Measurements from ENCODE around the gene SERP1. TPM values are rescaled to one million over a fixed set of nuclear protein-coding genes. Genes with fewer than 3 reads are reported as not detected.

The SERP1 gene
- total RNA-seq (2014; rRNA removed; shearing (Covaris generic)) (182 and 183 TPM in 2 replicates), total RNA-seq (2022) (97.4 and 101 TPM in 2 replicates), Bru-seq, nascent RNA (percentile 70 among the genes with signal in this experiment), BruChase-seq, experiment 1, labeled RNA remaining after a 6-hour chase (percentile 89 among the genes with signal in this experiment), BruChase-seq, experiment 2, labeled RNA remaining after a 2-hour chase (percentile 83 among the genes with signal in this experiment)
- long read RNA-seq, transcript SERP1-201 (3 exons, 3,171 nt): major isoform, 243 of 347 reads
- long read RNA-seq, partial matches to known transcripts: 1 of 347 reads
- long read RNA-seq, other reads (novel, unspliced or antisense): 98 of 347 reads

GRCh38 chr3:150546226-150547044 lies at the start of gene SERP1, which contains the start of gene EIF2A:
TSS of gene SERP1 (minus strand) at chr3:150546496. CDS start at chr3:150546135, 361 bp downstream.
TSS of gene EIF2A (plus strand) at chr3:150546787. CDS start at chr3:150546803, 16 bp downstream.
- BruUV-seq (replicated peaks): no TSS peak
- peak within 1 kb of the TSS; percentile 81 for H3K27ac ChIP-seq (ENCODE audit: low read depth, low read length, poor library complexity, severe bottlenecking)
- CTCF ChIA-PET (ENCODE audit: unreplicated experiment): no interaction called here
- no peaks in the 10 kb centered on the region for H3K9me2 ChIP-seq (ENCODE audit: insufficient read depth, low read length)
- intact Hi-C loops (cut with micrococcal nuclease; ENCODE audit: unreplicated experiment): loop anchor here (1.0 to 5.0 kb wide), 6 partner anchors 57 to 540 kb away; partner anchors contain the start of genes ERICH6, SELENOT, SIAH2 and TSC22D2
- no peaks in the 10 kb centered on the region for H3K9me3 ChIP-seq (ENCODE audit: low read length)
- H3K4me2 ChIP-seq (ENCODE audit: low read length): peak within 1 kb of the TSS; percentile 90
- peak within 1 kb of the TSS; percentile 70; the same call in 1 of the 2 replicates for H2AFZ ChIP-seq (ENCODE audit: low read length)
- peak; percentile 99 for DNase-seq (ENCODE audit: low spot score)
- H3K79me2 ChIP-seq (ENCODE audit: insufficient read depth, low read depth, low read length): peaks cover 92% of the 10 kb centered on the region
- no peak for TF ChIP-seq EZH2phosphoT487 (IDR thresholded peaks at IDR 0.05; ENCODE audit: borderline replicate concordance, low read depth, low read length)
- TF ChIP-seq, protein P1, sequence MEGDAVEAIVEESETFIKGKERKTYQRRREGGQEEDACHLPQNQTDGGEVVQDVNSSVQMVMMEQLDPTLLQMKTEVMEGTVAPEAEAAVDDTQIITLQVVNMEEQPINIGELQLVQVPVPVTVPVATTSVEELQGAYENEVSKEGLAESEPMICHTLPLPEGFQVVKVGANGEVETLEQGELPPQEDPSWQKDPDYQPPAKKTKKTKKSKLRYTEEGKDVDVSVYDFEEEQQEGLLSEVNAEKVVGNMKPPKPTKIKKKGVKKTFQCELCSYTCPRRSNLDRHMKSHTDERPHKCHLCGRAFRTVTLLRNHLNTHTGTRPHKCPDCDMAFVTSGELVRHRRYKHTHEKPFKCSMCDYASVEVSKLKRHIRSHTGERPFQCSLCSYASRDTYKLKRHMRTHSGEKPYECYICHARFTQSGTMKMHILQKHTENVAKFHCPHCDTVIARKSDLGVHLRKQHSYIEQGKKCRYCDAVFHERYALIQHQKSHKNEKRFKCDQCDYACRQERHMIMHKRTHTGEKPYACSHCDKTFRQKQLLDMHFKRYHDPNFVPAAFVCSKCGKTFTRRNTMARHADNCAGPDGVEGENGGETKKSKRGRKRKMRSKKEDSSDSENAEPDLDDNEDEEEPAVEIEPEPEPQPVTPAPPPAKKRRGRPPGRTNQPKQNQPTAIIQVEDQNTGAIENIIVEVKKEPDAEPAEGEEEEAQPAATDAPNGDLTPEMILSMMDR (conservative IDR thresholded peaks at IDR 0.05; ENCODE audit: low read length): no peak
- H4K20me1 ChIP-seq (ENCODE audit: insufficient read depth, low read length): peaks cover 36% of the 10 kb centered on the region
- peaks cover 69% of the 10 kb centered on the region for H3K36me3 ChIP-seq (ENCODE audit: insufficient read depth, low read length)
- peaks cover 40% of the 10 kb centered on the region for H3K4me1 ChIP-seq (ENCODE audit: insufficient read depth, low read length, poor library complexity, severe bottlenecking)
- POLR2A ChIA-PET: interaction anchor here (0.8 to 1.6 kb wide), 9 partner anchors 9 to 221 kb away, joined by 3 to 8 read pairs (median 3); partner anchors contain the start of gene TSC22D2
- peak within 1 kb of the TSS; percentile 98 for H3K4me3 ChIP-seq (ENCODE audit: low read depth, low read length, poor library complexity, severe bottlenecking)

GRCh38 chr3:150594150-150594549 lies 47.9 kb upstream of the SERP1 start:
- no peak for TF ChIP-seq EZH2phosphoT487 (IDR thresholded peaks at IDR 0.05; ENCODE audit: borderline replicate concordance, low read depth, low read length)
- TF ChIP-seq, protein P1 (conservative IDR thresholded peaks at IDR 0.05; ENCODE audit: low read length): no peak
- Histone ChIP-seq H3K9me3 (ENCODE audit: low read length) (no peaks in the 10 kb centered on the region), H3K79me2 (ENCODE audit: insufficient read depth, low read depth, low read length) (peaks cover 82% of the 10 kb centered on the region), H2AFZ (ENCODE audit: low read length) (no peak overlapping the region), H3K4me1 (ENCODE audit: insufficient read depth, low read length, poor library complexity, severe bottlenecking) (peaks cover 26% of the 10 kb centered on the region), H3K36me3 (ENCODE audit: insufficient read depth, low read length) (peaks cover 12% of the 10 kb centered on the region; the same call in 1 of the 2 replicates), H4K20me1 (ENCODE audit: insufficient read depth, low read length) (no peaks in the 10 kb centered on the region), H3K4me3 (ENCODE audit: low read depth, low read length, poor library complexity, severe bottlenecking) (no peak overlapping the region), H3K9me2 (ENCODE audit: insufficient read depth, low read length) (no peaks in the 10 kb centered on the region), H3K27ac (ENCODE audit: low read depth, low read length, poor library complexity, severe bottlenecking) (no peak overlapping the region), H3K4me2 (ENCODE audit: low read length) (no peak overlapping the region)
- ChIA-PET CTCF (ENCODE audit: unreplicated experiment) (no interaction called here), POLR2A (interaction anchor here (0.8 to 1.0 kb wide), 2 partner anchors 8 to 537 kb away, joined by 3 read pairs; partner anchors contain the start of gene SELENOT)
- DNase-seq (ENCODE audit: low spot score): no peak
- intact Hi-C loops (cut with micrococcal nuclease; ENCODE audit: unreplicated experiment): no loop called here
- no TSS peak for BruUV-seq (replicated peaks)
